ENCODE data around the gene GABPB2.

GABPB2 gene

DNA sequence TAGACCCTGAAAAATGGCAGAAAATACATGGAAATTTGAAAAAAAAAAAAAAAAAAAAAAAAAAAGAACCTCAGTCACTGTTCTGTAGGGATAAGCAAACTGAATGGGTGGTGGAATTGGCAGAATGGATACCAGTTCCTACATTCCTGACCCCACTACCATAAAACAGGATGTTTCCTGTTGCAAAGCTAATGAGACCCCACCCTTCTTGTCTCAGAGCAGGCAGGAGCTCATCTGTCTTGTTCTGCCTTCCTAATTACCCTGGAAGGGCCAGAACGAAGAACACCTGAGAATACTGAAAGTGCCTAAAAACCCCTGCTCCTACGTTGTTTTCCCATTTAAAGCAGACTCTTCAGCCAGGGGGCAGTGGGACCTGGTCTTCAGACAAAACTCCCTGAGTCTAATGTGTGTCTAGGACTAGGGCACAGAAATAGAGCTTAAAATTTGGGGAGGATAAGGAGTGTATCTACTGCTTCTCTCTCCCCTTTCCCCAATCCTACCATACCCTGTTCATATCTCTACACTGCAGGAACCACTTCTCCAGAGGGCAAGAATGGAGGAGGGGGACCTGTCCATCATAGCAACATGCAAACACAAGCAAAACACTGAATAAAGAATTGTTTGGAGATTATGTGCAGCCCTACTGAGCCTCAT lies 19.1 kb upstream of the GABPB2 start:
- Mint-ChIP-seq H3K4me1 (peaks cover 42 to 66% of the 10 kb centered on the region in 2 donors), H3K27ac (peak overlapping the region; percentile 37), H3K36me3 (peaks cover 29 to 37% of the 10 kb centered on the region in 2 donors), H3K4me3 (no peak overlapping the region), H3K27me3 (no peaks in the 10 kb centered on the region), H3K9me3 (no peaks in the 10 kb centered on the region)
- DNase-seq (no peak), ATAC-seq (replicated peaks) (no peak)

DNA sequence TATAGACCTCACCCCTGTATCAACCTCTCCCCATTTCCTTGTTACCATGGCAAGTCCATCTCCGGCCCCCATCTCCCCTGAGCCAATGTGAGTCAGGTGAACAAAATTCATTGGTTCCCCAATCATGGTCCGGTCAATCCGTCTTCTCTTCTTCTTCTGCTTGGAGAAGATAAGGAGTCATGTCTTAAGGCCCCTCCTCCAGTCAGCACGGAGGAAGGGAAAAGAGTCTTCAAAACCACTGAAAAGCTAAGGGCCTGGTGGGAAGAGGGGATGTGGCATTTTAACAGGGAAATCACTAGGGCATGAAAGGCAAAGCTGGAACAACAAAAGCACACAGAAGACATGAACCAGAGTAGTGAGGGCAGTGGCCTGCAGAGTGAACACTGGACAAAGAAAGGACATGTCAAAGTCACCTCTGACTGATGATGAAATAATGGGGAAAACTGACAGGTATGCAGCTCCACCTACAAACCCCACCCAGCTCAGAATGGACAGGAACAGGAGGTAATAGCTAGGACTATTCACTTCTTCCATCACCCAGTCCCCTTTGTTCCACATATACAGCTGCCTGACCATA lies 15.5 kb upstream of the GABPB2 start:
- no peaks in the 10 kb centered on the region for H3K9me3 Mint-ChIP-seq
- peaks cover 54 to 63% of the 10 kb centered on the region in 2 donors for H3K36me3 Mint-ChIP-seq
- H3K4me3 Mint-ChIP-seq = peak overlapping the region; percentile 6 to 18
- peaks cover 44 to 63% of the 10 kb centered on the region in 2 donors for H3K4me1 Mint-ChIP-seq
- no peak for DNase-seq
- no peaks in the 10 kb centered on the region for H3K27me3 Mint-ChIP-seq
- no peak for ATAC-seq (replicated peaks)
- peak overlapping the region; percentile 86 for H3K27ac Mint-ChIP-seq

DNA sequence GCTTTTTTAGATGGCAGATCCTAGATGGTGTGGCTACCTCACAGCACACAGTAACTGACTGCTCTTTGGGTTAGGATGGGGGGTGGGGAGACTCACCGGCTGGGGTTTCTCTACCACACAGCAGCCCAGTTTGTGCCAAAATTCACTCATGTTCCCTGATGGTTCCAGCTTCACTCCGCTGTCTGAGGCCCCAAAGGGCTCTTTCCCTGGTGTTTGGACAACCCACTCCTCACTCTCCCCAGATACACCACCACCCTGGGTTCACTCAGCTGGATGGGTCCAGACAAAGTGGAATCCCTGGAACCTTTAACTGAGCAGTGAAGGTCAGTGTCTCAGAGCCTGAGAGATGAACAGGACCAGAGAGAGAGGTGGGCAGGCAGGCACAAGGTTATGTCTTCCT lies 15.0 kb upstream of the GABPB2 start:
- peaks cover 46 to 64% of the 10 kb centered on the region in 2 donors for H3K4me1 Mint-ChIP-seq
- no peaks in the 10 kb centered on the region for H3K9me3 Mint-ChIP-seq
- ATAC-seq (replicated peaks) (no peak), DNase-seq (no peak)
- H3K36me3 Mint-ChIP-seq = peaks cover 54 to 63% of the 10 kb centered on the region in 2 donors
- peak overlapping the region; percentile 94 to 95 for H3K4me3 Mint-ChIP-seq
- H3K27me3 Mint-ChIP-seq = no peaks in the 10 kb centered on the region
- peak overlapping the region; percentile 74 for H3K27ac Mint-ChIP-seq

DNA sequence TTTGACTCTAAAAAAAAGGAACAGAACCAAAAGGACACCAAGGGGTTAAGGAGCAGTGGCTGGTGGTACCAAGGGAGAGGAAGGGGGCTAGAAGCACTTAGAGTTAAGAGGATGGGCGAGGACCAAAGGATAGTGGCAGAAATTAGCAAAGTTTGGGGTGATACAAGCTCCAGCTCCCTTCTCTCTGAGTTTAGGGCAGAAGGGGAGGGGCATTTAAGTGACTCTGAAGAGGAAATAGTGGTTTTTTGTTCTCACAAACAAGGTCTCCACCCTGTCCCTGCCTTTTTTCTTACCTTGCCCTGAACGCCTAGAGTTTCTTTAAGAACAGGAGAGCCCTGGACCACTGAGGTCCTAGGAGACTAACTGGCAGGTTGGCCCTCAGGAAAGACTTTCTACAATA lies 14.4 kb upstream of the GABPB2 start:
- no peak for ATAC-seq (replicated peaks)
- no peaks in the 10 kb centered on the region for H3K27me3 Mint-ChIP-seq
- peaks cover 54 to 63% of the 10 kb centered on the region in 2 donors for H3K36me3 Mint-ChIP-seq
- no peaks in the 10 kb centered on the region for H3K9me3 Mint-ChIP-seq
- peak overlapping the region; percentile 94 to 95 for H3K4me3 Mint-ChIP-seq
- peak overlapping the region; percentile 99 for H3K27ac Mint-ChIP-seq
- peaks cover 50 to 70% of the 10 kb centered on the region in 2 donors for H3K4me1 Mint-ChIP-seq
- no peak for DNase-seq

DNA sequence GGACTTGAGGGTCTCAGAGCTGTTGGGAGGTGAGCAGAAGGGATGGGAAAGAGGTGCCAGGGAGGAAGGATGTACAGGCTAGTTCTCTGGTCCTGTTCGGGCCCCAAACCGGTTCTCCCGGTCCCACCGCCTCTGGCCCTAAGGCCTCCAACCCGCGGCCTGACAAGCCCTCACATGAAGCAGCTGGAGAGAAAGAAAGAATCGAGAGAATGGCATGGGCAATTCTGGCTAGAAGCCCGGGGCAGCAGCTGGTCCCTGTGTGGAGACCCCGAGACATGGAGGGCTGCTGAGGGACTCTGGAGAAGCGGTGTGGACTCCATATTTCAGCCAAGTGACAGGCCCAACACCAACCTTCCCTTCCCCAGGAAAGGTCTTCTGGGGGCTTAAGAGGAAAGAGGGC lies 11.9 kb upstream of the GABPB2 start:
- DNase-seq (no peak), ATAC-seq (replicated peaks) (no peak)
- Mint-ChIP-seq H3K4me3 (peak overlapping the region; percentile 94 to 95), H3K9me3 (no peaks in the 10 kb centered on the region), H3K27me3 (no peaks in the 10 kb centered on the region), H3K4me1 (peaks cover 44 to 63% of the 10 kb centered on the region in 2 donors), H3K36me3 (peaks cover 46 to 47% of the 10 kb centered on the region in 2 donors), H3K27ac (peak overlapping the region; percentile 99)

DNA sequence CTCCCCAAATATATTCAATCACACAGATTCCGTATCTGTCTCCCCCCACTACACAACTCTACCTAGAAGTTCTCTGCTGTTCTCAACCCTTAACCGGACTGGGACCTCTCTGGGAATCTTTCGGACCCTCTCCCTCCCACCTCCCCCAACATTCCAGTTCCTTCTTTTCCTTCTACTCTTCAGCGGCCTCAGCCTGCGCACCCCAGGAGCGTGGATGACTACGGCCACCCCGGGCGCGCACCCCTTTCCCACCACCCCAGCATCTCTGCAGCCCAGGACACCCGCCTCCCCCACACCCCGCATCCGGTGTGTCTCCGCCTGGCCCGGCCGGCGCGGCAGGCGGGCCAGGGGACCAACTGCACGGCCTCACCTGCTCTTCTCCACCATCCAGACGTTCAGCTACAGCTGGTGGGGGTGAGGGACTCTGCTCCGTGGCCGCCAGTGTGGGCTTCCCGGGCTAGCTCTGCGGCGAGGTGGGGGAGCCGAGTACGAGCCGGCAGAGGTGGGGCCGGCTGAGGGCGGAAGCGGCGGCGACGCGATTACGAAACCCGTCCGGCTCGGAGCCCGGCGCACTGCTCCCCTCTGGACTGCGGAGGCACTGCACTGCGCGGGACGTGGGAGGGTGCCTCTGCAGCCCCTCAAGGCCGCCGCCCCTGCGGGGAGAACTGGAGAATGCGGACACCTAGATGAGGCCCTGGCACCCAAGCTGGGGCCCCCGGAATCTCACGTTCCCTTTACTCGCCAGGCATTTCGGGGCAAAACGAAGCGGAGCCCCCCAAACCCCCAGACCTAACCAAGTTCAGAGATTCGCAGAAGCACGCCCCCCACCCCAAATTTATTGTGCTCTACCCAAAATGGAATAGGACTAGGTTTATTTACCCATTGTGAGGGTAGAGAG lies 11.2 kb upstream of the GABPB2 start, which contains the start of gene CDC42SE1:
CDC42SE1 (minus strand) TSS at position 514 of the 898 bp plus-strand sequence. CDS start 3,892 bp downstream, outside the sequence.
- DNase-seq (peak; percentile 84), ATAC-seq (replicated peaks) (peak; percentile 84 to 89)
- peak within 1 kb of the TSS; percentile 94 to 95 for H3K4me3 Mint-ChIP-seq
- H3K27me3 Mint-ChIP-seq = no peaks in the 10 kb centered on the region
- peak within 1 kb of the TSS; percentile 99 for H3K27ac Mint-ChIP-seq
- no peaks in the 10 kb centered on the region for H3K9me3 Mint-ChIP-seq
- peaks cover 41 to 44% of the 10 kb centered on the region in 2 donors for H3K36me3 Mint-ChIP-seq
- H3K4me1 Mint-ChIP-seq = peaks cover 42 to 60% of the 10 kb centered on the region in 2 donors

DNA sequence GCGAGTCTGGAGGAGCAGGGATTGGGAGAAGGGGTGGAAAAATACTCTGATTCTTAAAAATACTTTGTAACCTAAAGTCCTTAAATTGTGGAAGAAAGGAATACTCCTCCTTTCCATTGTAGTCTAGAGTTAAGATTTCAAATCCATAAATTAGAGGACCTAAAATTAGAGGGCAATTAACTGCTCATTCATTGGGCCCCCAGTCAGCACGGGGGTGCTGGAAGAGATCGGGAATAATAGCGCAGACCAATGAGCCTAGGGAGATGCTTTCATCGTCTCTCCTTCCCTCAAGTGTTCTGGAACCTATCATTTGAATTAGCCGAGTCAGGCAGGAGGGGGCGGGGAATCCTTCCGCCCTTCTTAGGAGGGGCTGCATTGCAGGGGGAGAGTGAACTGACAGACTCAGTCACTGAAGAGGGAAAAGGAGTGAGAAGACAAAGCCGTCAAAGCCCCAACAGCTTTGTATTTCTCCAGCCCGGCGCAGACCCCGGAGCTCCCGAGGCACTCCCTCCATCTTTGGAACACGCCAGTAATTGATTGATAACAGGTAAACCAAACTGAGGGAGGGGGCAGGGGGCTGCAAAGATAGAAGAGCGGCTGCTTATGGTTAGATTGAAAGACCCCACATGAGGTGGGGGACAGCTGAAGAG lies 10.4 kb upstream of the GABPB2 start, which contains the start of gene MLLT11:
MLLT11 (plus strand) TSS at position 391 of the 650 bp plus-strand sequence. CDS start 6,828 bp downstream, outside the sequence.
- Mint-ChIP-seq H3K9me3 (no peaks in the 10 kb centered on the region), H3K4me3 (peak within 1 kb of the TSS; percentile 94 to 95), H3K4me1 (peaks cover 38 to 54% of the 10 kb centered on the region in 2 donors), H3K27me3 (no peaks in the 10 kb centered on the region), H3K36me3 (peaks cover 37% of the 10 kb centered on the region in 2 donors), H3K27ac (peak within 1 kb of the TSS; percentile 99)
- DNase-seq (no peak), ATAC-seq (replicated peaks) (no peak)

DNA sequence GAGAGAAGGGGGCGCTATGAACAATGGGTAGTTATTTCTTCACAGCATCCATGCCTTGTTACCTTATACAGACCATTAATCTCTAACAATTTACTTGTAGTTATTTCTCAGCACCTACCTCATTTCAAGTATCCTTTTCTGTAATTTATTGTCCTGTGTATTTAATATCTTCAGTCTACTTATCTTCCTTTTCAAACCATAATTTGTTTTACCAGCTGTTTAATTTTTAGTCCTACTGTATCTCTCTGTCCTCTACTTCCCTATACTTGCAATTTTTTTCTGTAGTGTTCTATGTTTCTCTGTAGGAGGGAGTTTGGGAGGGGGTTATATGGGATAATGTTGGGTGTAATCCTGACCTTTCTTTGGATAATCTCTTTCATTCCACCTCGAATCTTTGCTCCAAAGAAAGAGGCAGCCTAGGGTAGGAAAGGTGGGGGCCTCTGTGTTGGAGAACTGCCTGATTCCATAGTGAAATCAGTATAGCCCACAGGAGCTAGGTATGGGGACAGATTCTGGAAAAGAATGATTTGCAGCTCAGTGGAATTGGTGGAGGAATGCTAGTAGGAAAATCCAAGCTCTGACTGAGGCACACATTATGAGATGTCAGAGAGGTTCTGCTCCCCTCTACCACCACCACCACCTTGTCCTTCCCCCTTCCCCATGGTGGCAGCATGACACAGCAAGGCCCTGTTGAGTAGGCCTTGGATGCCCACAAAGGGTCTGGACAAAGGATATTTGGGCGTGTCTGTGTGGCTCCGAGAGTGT lies 9.7 kb upstream of the GABPB2 start:
- peaks cover 31 to 47% of the 10 kb centered on the region in 2 donors for H3K4me1 Mint-ChIP-seq
- no peaks in the 10 kb centered on the region for H3K9me3 Mint-ChIP-seq
- no peaks in the 10 kb centered on the region for H3K27me3 Mint-ChIP-seq
- H3K4me3 Mint-ChIP-seq = peak overlapping the region; percentile 94 to 95
- peak overlapping the region; percentile 38 for H3K27ac Mint-ChIP-seq
- peaks cover 31 to 32% of the 10 kb centered on the region in 2 donors for H3K36me3 Mint-ChIP-seq
- ATAC-seq (replicated peaks) (no peak), DNase-seq (no peak)

DNA sequence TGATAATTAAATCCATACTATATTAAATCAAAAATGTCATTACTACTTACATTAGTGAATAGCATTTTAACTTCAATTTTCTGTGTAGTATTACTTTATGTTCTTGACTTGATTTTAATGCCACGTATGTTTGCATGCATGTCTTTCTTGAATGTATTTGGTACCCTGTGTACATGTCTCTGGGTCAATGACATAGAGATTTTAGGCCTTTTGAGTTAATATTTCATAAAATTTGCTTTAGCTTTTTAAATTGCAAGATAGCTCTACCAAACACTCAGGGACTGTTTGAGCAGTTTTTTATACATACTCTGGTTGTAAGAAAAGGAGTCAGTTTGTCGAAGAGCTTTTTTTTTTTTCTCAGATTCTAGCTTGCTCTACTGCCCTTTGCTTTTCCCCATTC lies 8.9 kb upstream of the GABPB2 start:
- no peak for DNase-seq
- Mint-ChIP-seq H3K4me3 (no peak overlapping the region), H3K27me3 (no peaks in the 10 kb centered on the region), H3K27ac (no peak overlapping the region), H3K4me1 (peaks cover 24 to 39% of the 10 kb centered on the region in 2 donors), H3K36me3 (peaks cover 26 to 28% of the 10 kb centered on the region in 2 donors), H3K9me3 (no peaks in the 10 kb centered on the region)
- ATAC-seq (replicated peaks) = no peak

DNA sequence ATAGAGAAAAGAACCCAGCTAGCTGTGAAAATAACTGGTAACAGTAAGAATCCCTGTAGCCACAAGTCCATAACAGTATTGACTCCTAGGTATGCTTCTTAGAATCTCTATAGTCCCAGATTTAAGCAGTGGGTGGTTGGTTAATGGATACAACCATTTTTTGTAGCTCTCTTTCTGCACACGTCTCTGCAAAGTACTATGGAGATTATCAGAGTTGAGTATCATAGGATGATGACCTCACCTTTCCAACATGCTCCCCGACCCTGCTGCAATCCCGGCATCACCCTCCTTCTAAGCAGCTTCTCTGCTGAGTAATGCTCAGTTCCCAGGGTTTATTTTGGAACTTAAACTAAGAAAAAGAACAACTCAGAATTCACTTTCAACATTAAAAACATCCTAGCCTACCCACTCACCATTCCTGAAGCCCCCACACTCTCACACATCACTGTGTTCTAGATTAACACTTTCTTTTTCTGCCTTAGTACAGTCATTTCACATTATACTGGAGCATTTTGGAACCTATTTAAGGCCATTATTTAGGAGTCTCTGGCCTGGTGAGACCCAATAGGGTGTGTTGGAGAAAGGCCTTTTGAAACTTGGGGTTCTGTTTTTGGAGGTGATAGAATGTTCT lies 7.7 kb upstream of the GABPB2 start:
- Mint-ChIP-seq H3K27me3 (no peaks in the 10 kb centered on the region), H3K36me3 (peaks cover 17 to 19% of the 10 kb centered on the region in 2 donors), H3K4me3 (no peak overlapping the region), H3K9me3 (no peaks in the 10 kb centered on the region), H3K27ac (no peak overlapping the region), H3K4me1 (peaks cover 15 to 27% of the 10 kb centered on the region in 2 donors)
- ATAC-seq (replicated peaks) = no peak
- no peak for DNase-seq

DNA sequence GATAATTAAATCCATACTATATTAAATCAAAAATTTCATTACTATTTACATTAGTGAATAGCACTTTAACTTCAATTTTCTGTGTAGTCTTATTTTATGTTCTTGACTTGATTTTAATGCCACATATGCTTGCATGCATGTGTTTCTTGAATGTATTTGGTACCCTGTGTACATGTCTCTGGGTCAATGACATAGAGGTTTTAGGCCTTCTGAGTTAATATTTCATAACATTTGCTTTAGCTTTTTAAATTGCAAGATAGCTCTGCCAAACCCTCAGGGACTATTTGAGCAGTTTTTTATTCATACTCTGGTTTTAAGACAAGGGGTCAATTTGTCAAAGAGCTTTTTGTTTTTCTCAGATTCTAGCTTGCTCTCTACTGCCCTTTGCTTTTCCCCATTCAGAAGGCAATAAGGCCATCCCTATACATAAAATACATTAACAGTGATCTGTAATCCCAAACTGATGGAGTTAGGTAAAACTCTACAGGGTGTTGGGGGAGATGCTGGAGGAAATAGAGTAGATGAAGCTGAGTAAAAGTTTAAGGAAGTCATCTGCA lies 5.4 kb upstream of the GABPB2 start:
- DNase-seq (no peak), ATAC-seq (replicated peaks) (no peak)
- H3K4me1 Mint-ChIP-seq = peaks cover 9 to 14% of the 10 kb centered on the region in 2 donors
- no peaks in the 10 kb centered on the region for H3K27me3 Mint-ChIP-seq
- H3K27ac Mint-ChIP-seq = no peak overlapping the region
- H3K36me3 Mint-ChIP-seq = peaks cover 0 to 5% of the 10 kb centered on the region in 2 donors
- no peaks in the 10 kb centered on the region for H3K9me3 Mint-ChIP-seq
- no peak overlapping the region for H3K4me3 Mint-ChIP-seq

DNA sequence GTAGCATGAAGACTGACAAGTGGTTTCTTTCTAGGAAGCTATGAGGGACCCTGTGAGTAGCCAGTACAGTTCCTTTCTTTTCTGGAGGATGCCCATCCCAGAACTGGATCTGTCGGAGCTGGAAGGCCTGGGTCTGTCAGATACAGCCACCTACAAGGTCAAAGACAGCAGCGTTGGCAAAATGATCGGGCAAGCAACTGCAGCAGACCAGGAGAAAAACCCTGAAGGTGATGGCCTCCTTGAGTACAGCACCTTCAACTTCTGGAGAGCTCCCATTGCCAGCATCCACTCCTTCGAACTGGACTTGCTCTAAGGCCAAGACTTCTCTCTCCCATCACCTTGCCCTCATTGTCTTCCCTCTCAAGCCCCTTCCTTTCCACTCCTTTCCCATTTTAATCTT lies 3.4 kb upstream of the GABPB2 start:
- no peak for ATAC-seq (replicated peaks)

DNA sequence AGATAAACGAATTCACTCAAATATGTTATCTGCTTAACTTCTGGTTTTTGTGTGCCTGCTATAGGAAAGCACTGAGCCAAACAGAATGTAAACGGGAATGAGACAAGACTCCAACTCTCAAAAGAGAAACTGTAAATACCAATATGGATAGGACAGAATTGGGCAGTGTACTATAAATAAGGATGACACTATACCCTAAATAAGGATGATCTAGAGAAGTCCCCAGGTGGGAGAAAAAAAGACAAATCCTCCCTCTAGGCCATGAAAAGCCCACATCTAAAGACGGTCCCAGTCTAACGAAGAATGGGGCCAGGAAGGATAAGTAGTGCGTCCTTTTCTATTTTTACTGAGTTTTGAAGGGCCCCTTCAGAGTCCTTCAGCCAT lies 1.5 kb upstream of the GABPB2 start:
- ATAC-seq (replicated peaks) = no peak
- Mint-ChIP-seq H3K27me3 (no peaks in the 10 kb centered on the region), H3K4me3 (peak overlapping the region; percentile 90 to 99), H3K9me3 (no peaks in the 10 kb centered on the region), H3K36me3 (peaks cover 0 to 12% of the 10 kb centered on the region in 2 donors), H3K27ac (peak overlapping the region; percentile 100), H3K4me1 (peaks cover 4 to 7% of the 10 kb centered on the region in 2 donors)
- DNase-seq = no peak

More for the DNA sequence above, 3.4 kb upstream of the GABPB2 start:
- Mint-ChIP-seq H3K9me3 (no peaks in the 10 kb centered on the region), H3K27me3 (no peaks in the 10 kb centered on the region), H3K4me1 (peaks cover 4 to 7% of the 10 kb centered on the region in 2 donors), H3K27ac (no peak overlapping the region), H3K4me3 (no peak overlapping the region), H3K36me3 (peaks cover 0 to 12% of the 10 kb centered on the region in 2 donors)
- no peak for DNase-seq
